ENCODE data around the gene IFRD2. TPM values are rescaled to one million over a fixed set of nuclear protein-coding genes. Genes with fewer than 3 reads are reported as not detected.

IFRD2 gene
- total RNA-seq, 1 donor from 2014 or later = 44.9 TPM

DNA sequence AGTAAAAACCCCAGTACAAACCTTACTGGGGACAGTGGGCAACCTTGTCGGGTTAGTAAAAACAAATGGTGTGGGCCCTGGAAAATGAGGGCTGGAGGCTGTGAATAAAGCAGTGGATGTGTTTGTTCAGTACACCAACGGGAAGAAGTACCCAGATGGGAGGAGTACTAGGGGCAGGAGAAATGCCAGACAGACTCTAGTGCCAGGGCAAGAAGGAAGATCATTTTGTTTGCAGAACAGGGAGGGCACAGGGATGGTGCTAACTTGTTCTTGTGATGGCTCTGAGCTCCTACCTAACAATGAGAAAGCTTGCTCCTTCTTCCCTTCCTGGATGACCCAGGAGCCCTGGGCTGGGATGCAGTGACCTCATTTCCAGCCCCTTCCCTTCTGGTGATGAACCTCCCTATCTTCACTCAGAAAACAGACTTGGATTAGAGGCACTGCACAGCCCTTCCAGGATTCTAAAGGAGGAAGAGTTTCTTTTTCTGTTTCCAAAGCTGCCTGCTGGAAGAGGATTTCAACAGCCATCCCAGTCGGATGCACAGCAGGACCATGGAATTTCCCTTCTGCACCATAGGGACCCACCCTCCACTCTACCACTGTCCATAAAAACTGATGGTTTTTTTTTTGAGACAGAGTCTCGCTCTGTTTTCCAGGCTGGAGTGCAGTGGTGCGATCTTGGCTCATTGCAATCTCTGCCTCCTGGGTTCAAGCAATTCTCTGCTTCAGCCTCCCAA is 42.3 kb upstream of the IFRD2 start:
- H3K36me3 ChIP-seq (ENCODE audit: control insufficient read depth in 3 of 3, insufficient read depth in 3 of 3, low read length in 3 of 3) = peaks cover 25 to 34% (median 29%) of the 10 kb centered on the region in 3 donors

DNA sequence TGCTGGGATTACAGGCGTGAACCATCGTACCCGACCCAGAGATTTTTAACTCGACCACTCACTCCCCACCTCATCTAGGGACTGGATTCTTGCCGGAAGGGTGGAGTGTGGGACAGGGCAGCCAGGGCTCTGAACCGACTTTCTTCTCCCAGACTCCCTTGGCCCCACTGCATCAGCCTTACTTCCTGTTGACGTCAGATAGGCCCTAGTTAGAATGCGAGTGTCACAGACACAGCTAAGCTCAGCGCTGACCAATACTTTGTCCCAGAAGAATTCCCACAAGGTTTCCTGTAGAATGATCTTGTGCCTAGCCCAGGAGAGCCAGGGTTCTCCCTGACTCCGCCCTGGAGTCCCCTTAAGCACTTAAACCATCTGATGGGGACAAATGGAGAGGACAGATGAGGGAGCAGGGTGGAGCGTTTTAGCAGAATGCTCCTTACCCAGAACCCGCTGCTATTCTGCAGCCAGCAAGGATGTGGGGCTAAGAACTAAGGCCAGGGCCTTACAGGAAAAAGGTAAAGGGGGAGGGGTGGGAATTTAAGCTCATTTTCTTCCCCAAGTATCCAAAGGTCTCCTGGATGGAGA is 41.6 kb upstream of the IFRD2 start:
- peaks cover 25 to 37% (median 29%) of the 10 kb centered on the region in 3 donors for H3K36me3 ChIP-seq (ENCODE audit: control insufficient read depth in 3 of 3, insufficient read depth in 3 of 3, low read length in 3 of 3)
- H3K27ac ChIP-seq (ENCODE audit: low read depth, low read length) = peak overlapping the region; percentile 77
- peak overlapping the region; percentile 40 to 74 (median 71) for H3K9ac ChIP-seq (ENCODE audit: low read depth in 1 of 3, low read length in 3 of 3)
- H3K4me3 ChIP-seq (ENCODE audit: low read length in 3 of 3) = peak overlapping the region in 2 of 3 donors; percentile 14 to 38
- no peaks in the 10 kb centered on the region for H3K9me3 ChIP-seq (ENCODE audit: control insufficient read depth in 3 of 3, low read length in 3 of 3)
- H3K4me1 ChIP-seq (ENCODE audit: control insufficient read depth in 3 of 3, insufficient read depth in 3 of 3, low read length in 3 of 3) = peaks cover 46 to 60% (median 48%) of the 10 kb centered on the region in 3 donors
- H3K27me3 ChIP-seq (ENCODE audit: control insufficient read depth in 3 of 3, insufficient read depth in 3 of 3, low read length in 3 of 3) = no peaks in the 10 kb centered on the region

More for the DNA sequence above, 42.3 kb upstream of the IFRD2 start:
- no peaks in the 10 kb centered on the region for H3K9me3 ChIP-seq (ENCODE audit: control insufficient read depth in 3 of 3, low read length in 3 of 3)
- peak overlapping the region; percentile 40 to 74 (median 71) for H3K9ac ChIP-seq (ENCODE audit: low read depth in 1 of 3, low read length in 3 of 3)
- peak overlapping the region; percentile 77 for H3K27ac ChIP-seq (ENCODE audit: low read depth, low read length)
- H3K4me3 ChIP-seq (ENCODE audit: low read length in 3 of 3) = peak overlapping the region in 2 of 3 donors; percentile 22 to 38
- peaks cover 48 to 62% (median 50%) of the 10 kb centered on the region in 3 donors for H3K4me1 ChIP-seq (ENCODE audit: control insufficient read depth in 3 of 3, insufficient read depth in 3 of 3, low read length in 3 of 3)
- no peaks in the 10 kb centered on the region for H3K27me3 ChIP-seq (ENCODE audit: control insufficient read depth in 3 of 3, insufficient read depth in 3 of 3, low read length in 3 of 3)

DNA sequence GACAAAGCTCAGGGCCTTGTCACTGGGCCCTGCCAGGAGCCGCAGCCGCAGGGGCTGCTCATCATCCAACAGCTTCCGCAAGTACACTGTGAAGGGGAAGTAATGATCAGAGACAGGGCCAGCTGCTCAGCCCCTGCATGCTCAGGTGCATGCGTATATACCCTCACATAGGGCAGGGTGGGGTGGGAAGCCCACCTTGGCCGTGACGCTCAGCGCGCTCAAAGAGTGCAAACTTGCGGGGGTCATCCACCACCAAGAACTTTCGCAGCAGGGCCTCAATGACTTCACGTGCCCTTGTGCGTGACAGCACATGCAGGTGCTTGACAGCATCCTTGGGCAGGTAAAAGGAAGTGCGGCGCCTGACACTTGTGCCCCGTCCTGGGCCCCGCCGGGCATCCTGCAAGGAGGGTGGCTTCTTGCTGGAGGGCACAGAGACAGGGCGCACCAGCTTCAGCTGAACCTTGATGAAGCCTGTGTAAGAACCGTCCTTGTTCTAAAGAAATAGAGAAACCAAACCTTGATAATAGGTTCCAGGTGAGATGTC is 39.2 kb upstream of the IFRD2 start:
- Histone ChIP-seq H3K27me3 (ENCODE audit: control insufficient read depth in 3 of 3, insufficient read depth in 3 of 3, low read length in 3 of 3) (no peaks in the 10 kb centered on the region), H3K4me3 (ENCODE audit: low read length in 3 of 3) (no peak overlapping the region), H3K4me1 (ENCODE audit: control insufficient read depth in 3 of 3, insufficient read depth in 3 of 3, low read length in 3 of 3) (peaks cover 45 to 56% (median 51%) of the 10 kb centered on the region in 3 donors), H3K9me3 (ENCODE audit: control insufficient read depth in 3 of 3, low read length in 3 of 3) (no peaks in the 10 kb centered on the region), H3K36me3 (ENCODE audit: control insufficient read depth in 3 of 3, insufficient read depth in 3 of 3, low read length in 3 of 3) (peaks cover 25 to 37% (median 30%) of the 10 kb centered on the region in 3 donors), H3K27ac (ENCODE audit: low read depth, low read length) (no peak overlapping the region), H3K9ac (ENCODE audit: low read depth in 1 of 3, low read length in 3 of 3) (no peak overlapping the region)

DNA sequence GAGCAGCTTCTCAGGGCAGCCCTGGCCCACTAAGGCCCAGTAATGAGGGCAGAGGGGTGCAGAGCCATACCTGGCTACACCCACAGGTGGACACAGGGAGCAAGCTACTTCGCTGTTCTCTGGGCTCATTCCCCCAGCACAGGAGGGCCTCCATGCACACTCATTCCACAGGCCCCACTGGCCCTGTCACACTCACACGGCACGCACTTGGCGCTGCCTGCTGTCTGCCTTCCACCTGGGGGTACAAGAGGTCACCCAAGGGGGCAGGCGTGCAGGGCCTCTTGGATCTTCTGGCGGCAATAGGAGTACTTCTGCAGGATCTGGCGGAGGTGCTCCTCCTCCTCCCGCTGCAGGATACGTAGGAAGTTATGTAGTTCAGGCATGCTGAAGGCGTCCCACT is 38.1 kb upstream of the IFRD2 start:
- Histone ChIP-seq H3K4me3 (ENCODE audit: low read length in 3 of 3) (no peak overlapping the region), H3K36me3 (ENCODE audit: control insufficient read depth in 3 of 3, insufficient read depth in 3 of 3, low read length in 3 of 3) (peaks cover 28 to 44% (median 39%) of the 10 kb centered on the region in 3 donors), H3K27me3 (ENCODE audit: control insufficient read depth in 3 of 3, insufficient read depth in 3 of 3, low read length in 3 of 3) (no peaks in the 10 kb centered on the region), H3K9me3 (ENCODE audit: control insufficient read depth in 3 of 3, low read length in 3 of 3) (no peaks in the 10 kb centered on the region), H3K4me1 (ENCODE audit: control insufficient read depth in 3 of 3, insufficient read depth in 3 of 3, low read length in 3 of 3) (peaks cover 34 to 51% (median 40%) of the 10 kb centered on the region in 3 donors), H3K27ac (ENCODE audit: low read depth, low read length) (no peak overlapping the region), H3K9ac (ENCODE audit: low read depth in 1 of 3, low read length in 3 of 3) (peak overlapping the region in 1 of 3 donors; percentile 32)

DNA sequence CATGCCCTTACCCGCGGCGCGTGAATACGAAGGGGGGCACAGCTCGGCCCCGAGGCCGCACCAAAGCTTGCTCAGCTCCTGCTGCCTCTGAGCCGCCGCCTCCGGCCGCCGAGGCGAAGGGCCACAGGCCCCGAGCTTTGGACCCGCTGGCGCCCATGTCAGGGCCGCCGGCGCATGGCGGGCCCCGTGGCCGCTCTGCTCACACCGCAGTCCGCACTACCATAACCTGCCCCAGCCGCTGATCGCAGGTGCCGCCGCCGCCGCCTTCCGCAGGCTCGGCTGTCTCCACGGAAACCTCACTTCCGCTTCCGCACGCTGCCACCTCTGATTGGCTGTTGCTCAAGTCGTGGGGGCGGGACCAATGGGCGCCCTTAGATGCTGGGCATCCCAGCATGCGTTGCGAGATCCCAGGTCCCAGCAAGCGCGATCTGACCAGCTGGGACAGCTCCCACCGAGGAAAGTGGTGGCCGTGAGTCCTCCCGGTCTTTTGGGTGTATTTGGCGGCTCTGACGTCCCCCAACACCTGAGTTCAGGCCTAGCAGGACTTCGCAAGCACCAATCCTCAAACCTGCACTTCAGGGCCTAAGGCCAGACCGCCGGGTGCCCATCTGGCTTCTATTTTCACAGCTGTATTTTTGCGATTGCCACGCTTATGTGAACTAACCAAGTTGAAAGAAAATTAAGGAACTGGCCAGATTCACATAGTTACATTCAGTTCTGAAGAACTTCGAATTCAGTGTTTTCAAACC is 35.9 kb upstream of the IFRD2 start, which contains the start of gene TUSC2:
TUSC2 (minus strand) TSS at position 281 of the 749 bp plus-strand sequence; CDS start at position 157, 124 bp downstream.
- H3K9me3 ChIP-seq (ENCODE audit: control insufficient read depth in 3 of 3, low read length in 3 of 3) = no peaks in the 10 kb centered on the region
- H3K4me3 ChIP-seq (ENCODE audit: low read length in 3 of 3) = peak within 1 kb of the TSS; percentile 84 to 92 (median 87)
- H3K27ac ChIP-seq (ENCODE audit: low read depth, low read length) = peak within 1 kb of the TSS; percentile 82
- H3K27me3 ChIP-seq (ENCODE audit: control insufficient read depth in 3 of 3, insufficient read depth in 3 of 3, low read length in 3 of 3) = no peaks in the 10 kb centered on the region
- H3K9ac ChIP-seq (ENCODE audit: low read depth in 1 of 3, low read length in 3 of 3) = peak within 1 kb of the TSS; percentile 94 to 97 (median 95)
- H3K4me1 ChIP-seq (ENCODE audit: control insufficient read depth in 3 of 3, insufficient read depth in 3 of 3, low read length in 3 of 3) = peaks cover 23 to 45% (median 40%) of the 10 kb centered on the region in 3 donors
- H3K36me3 ChIP-seq (ENCODE audit: control insufficient read depth in 3 of 3, insufficient read depth in 3 of 3, low read length in 3 of 3) = peaks cover 31 to 41% (median 40%) of the 10 kb centered on the region in 3 donors

DNA sequence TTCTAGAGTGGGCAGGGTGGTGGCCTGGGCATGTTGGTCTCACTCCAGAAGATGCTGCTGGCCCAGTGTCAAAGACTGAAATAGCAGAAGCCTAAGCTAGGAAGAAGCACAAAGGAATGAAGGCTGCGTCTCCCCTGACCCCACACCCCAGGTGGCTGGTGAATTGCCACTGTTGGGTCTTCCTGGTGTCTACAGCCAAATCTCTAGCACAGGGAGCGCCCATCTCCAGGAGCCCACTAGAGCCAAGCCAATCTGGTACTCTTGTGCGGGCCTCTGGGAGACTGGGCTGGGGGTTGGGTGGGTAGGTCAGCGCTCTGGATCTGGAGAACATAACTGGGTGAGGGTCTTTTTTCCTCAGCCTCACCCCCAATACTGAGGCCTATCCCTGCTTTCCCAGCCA is 34.9 kb upstream of the IFRD2 start:
- H3K4me3 ChIP-seq (ENCODE audit: low read length in 3 of 3) = peak overlapping the region; percentile 84 to 92 (median 87)
- H3K36me3 ChIP-seq (ENCODE audit: control insufficient read depth in 3 of 3, insufficient read depth in 3 of 3, low read length in 3 of 3) = peaks cover 31 to 38% (median 36%) of the 10 kb centered on the region in 3 donors
- H3K4me1 ChIP-seq (ENCODE audit: control insufficient read depth in 3 of 3, insufficient read depth in 3 of 3, low read length in 3 of 3) = peaks cover 25 to 48% (median 42%) of the 10 kb centered on the region in 3 donors
- H3K9ac ChIP-seq (ENCODE audit: low read depth in 1 of 3, low read length in 3 of 3) = peak overlapping the region; percentile 94 to 97 (median 95)
- H3K27ac ChIP-seq (ENCODE audit: low read depth, low read length) = peak overlapping the region; percentile 82
- H3K9me3 ChIP-seq (ENCODE audit: control insufficient read depth in 3 of 3, low read length in 3 of 3) = no peaks in the 10 kb centered on the region
- H3K27me3 ChIP-seq (ENCODE audit: control insufficient read depth in 3 of 3, insufficient read depth in 3 of 3, low read length in 3 of 3) = no peaks in the 10 kb centered on the region

DNA sequence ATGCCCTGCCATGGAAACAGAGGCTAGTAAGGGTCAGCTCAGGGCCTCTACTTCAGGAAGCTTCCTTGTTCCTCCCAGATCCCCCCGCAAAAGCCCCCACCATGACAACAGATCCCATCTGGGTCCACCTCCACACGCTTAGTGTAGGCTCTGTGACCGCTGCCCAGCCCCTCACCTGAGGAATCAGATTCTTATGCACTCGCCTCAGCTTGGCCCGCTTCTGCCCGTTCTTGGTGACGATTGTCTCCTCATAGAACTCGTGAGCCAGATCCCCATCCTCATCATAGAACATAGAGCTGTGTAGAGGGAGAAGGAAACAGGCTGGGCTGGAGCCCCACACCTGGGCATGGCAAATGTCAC is 33.9 kb upstream of the IFRD2 start:
- no peak overlapping the region for H3K4me3 ChIP-seq (ENCODE audit: low read length in 3 of 3)
- H3K27me3 ChIP-seq (ENCODE audit: control insufficient read depth in 3 of 3, insufficient read depth in 3 of 3, low read length in 3 of 3) = no peaks in the 10 kb centered on the region
- no peak overlapping the region for H3K27ac ChIP-seq (ENCODE audit: low read depth, low read length)
- H3K36me3 ChIP-seq (ENCODE audit: control insufficient read depth in 3 of 3, insufficient read depth in 3 of 3, low read length in 3 of 3) = peaks cover 23 to 28% (median 27%) of the 10 kb centered on the region in 3 donors
- peaks cover 29 to 53% (median 45%) of the 10 kb centered on the region in 3 donors for H3K4me1 ChIP-seq (ENCODE audit: control insufficient read depth in 3 of 3, insufficient read depth in 3 of 3, low read length in 3 of 3)
- H3K9me3 ChIP-seq (ENCODE audit: control insufficient read depth in 3 of 3, low read length in 3 of 3) = no peaks in the 10 kb centered on the region
- no peak overlapping the region for H3K9ac ChIP-seq (ENCODE audit: low read depth in 1 of 3, low read length in 3 of 3)

DNA sequence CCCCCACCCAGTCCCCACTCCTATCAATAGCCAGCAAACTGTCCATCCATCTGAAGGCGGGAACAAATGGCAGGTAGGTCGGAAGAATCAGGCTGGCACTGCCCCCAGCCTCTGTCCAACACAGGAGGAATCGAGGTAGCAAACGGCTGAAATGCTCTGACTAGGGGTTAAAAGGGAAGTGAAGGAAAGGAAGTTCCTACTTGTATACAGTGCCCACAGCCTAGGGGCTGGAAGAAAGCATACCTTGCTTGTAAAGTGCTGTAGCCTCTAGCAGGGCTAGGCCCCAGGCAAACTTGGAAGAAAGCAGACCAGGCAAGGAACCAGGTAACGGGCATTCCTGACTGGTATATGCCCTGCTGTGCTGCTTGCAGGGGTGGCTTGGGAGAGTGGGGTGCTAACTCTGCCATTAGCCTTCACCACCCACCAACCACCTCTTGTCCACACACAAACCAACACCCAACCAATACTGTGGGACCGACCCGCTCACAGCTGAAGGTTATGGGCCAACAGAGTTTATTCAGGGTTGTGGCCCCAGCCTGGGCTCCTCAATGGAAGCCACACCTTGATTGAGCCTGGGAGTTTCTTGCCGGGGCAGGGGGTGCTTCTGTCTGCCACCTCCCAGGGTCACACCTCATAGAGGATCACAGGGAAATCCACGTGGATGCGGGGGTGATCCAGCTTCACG is 33.4 kb upstream of the IFRD2 start:
- H3K27ac ChIP-seq (ENCODE audit: low read depth, low read length) = no peak overlapping the region
- no peaks in the 10 kb centered on the region for H3K27me3 ChIP-seq (ENCODE audit: control insufficient read depth in 3 of 3, insufficient read depth in 3 of 3, low read length in 3 of 3)
- H3K36me3 ChIP-seq (ENCODE audit: control insufficient read depth in 3 of 3, insufficient read depth in 3 of 3, low read length in 3 of 3) = peaks cover 17 to 23% (median 22%) of the 10 kb centered on the region in 3 donors
- no peaks in the 10 kb centered on the region for H3K9me3 ChIP-seq (ENCODE audit: control insufficient read depth in 3 of 3, low read length in 3 of 3)
- H3K4me3 ChIP-seq (ENCODE audit: low read length in 3 of 3) = no peak overlapping the region
- no peak overlapping the region for H3K9ac ChIP-seq (ENCODE audit: low read depth in 1 of 3, low read length in 3 of 3)
- H3K4me1 ChIP-seq (ENCODE audit: control insufficient read depth in 3 of 3, insufficient read depth in 3 of 3, low read length in 3 of 3) = peaks cover 32 to 54% (median 46%) of the 10 kb centered on the region in 3 donors

DNA sequence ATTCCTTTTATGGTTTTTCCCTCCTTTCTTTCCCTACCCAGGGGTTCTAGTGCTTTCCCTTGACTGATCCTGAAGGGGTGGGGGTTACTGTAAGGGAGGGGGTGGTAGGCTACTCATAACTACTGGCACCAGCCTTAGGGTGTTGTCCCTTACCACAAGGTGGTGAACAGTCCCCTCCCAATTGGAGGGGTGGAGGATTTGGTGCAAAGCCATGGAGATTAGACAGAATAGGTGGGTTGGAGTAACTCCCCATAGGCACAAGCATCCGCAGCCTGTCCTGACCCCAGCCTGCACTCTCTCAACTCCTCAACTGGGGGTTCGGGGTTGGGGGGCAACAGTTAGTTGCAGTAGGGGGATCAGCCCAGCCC is 32.9 kb upstream of the IFRD2 start:
- H3K9me3 ChIP-seq (ENCODE audit: control insufficient read depth in 3 of 3, low read length in 3 of 3) = no peaks in the 10 kb centered on the region
- H3K4me1 ChIP-seq (ENCODE audit: control insufficient read depth in 3 of 3, insufficient read depth in 3 of 3, low read length in 3 of 3) = peaks cover 37 to 60% (median 52%) of the 10 kb centered on the region in 3 donors
- H3K27me3 ChIP-seq (ENCODE audit: control insufficient read depth in 3 of 3, insufficient read depth in 3 of 3, low read length in 3 of 3) = no peaks in the 10 kb centered on the region
- H3K4me3 ChIP-seq (ENCODE audit: low read length in 3 of 3) = no peak overlapping the region
- H3K36me3 ChIP-seq (ENCODE audit: control insufficient read depth in 3 of 3, insufficient read depth in 3 of 3, low read length in 3 of 3) = peaks cover 12 to 18% (median 16%) of the 10 kb centered on the region in 3 donors
- H3K9ac ChIP-seq (ENCODE audit: low read depth in 1 of 3, low read length in 3 of 3) = no peak overlapping the region
- H3K27ac ChIP-seq (ENCODE audit: low read depth, low read length) = no peak overlapping the region
